Ectodermal cell (in vitro differentiated cells): ENCODE results near the gene SMAD3.

Experiments used
- H3K27ac ChIP-seq: 2 replicates; pipeline ENCODE4 v1.7.0; 2013; ENCODE audit warnings: mild to moderate bottlenecking, low read depth, low read length; ENCODE audit not compliant: insufficient read depth, poor library complexity, severe bottlenecking
- H3K27me3 ChIP-seq: 2 replicates; pipeline ENCODE4 v1.7.0; 2013; ENCODE audit warnings: mild to moderate bottlenecking, low read length; ENCODE audit not compliant: insufficient read depth, control insufficient read depth, poor library complexity, severe bottlenecking
- H3K36me3 ChIP-seq: one replicate; pipeline ENCODE4 v1.7.0; 2013; ENCODE audit warnings: low read length; ENCODE audit not compliant: control insufficient read depth, insufficient read depth
- H3K4me1 ChIP-seq: one replicate; pipeline ENCODE4 v1.7.0; 2013; ENCODE audit warnings: low read length; ENCODE audit not compliant: control insufficient read depth, insufficient read depth
- H3K4me3 ChIP-seq: 2 replicates; pipeline ENCODE4 v1.7.0; 2013; ENCODE audit warnings: low read depth, low read length, control low read depth; ENCODE audit not compliant: insufficient read depth
- H3K9me3 ChIP-seq: 2 replicates; pipeline ENCODE4 v1.7.0; 2013; ENCODE audit warnings: mild to moderate bottlenecking, low read length, moderate library complexity; ENCODE audit not compliant: control insufficient read depth
- WGBS, 2 experiments: methylation state at CpG; one replicate each; pipeline ENCODE4 v1.1.7; 2013; ENCODE audit warnings: missing lambda C conversion rate in 2 of 2; 5-methylcytosine and 5-hydroxymethylcytosine counted together

SMAD3 gene

DNA sequence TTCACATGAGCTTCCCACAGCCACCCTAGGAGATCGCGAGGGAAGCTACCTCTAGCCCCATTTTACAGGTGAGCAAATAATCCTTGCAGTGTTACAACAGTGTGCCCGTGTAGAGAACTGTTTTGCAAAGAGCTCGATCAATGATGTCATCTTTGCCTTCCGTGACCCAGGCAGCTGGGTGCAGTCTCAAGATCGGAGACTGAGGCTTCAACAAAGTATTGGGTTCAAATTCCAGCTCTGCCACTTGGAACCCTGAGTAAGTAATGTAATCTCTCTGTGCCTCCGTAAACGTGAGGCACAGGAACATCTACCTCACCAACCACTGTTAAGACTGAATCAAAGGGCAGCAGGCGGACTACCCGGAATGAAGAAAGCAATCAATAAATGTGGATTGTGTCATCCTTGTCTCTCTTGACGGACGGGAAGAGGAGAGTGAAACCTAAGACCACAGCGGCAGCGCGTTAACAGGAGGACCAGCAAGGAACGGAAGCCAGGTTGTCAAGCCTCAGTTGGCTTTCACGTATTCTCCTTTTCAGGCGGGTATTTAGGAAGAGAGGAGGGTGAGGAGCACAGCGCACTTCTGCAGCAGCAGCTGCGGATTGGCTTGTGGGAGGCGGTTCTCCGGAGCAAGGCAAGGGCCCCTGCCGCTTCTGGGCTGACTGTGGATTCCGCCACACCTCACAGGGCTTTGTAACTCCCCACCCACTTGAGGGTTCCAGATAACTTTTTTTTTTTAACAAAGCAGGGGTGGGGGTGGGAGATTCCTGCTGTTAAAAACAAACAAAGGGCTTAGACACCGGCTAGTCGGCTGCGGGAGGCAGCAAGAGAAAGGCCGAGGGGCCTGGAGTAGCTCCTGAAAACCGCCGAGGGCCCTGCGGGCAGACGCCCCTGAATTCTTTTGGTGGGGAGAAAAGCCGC is 1.5 kb upstream of the SMAD3 start:
- Histone ChIP-seq H3K27me3 (peaks cover 21% of the 10 kb centered on the region), H3K36me3 (no peaks in the 10 kb centered on the region), H3K27ac (peak overlapping the region; percentile 61), H3K4me3 (peak overlapping the region; percentile 80), H3K4me1 (peaks cover 26% of the 10 kb centered on the region), H3K9me3 (no peaks in the 10 kb centered on the region)
- WGBS, 2 experiments: 4 to 5% methylated on average over 33 of the region's 33 CpGs

- peak overlapping the region; percentile 79 for H3K27ac ChIP-seq
- H3K36me3 ChIP-seq: no peaks in the 10 kb centered on the region
- WGBS, 2 experiments: 0% methylated on average over 75 of the region's 75 CpGs
- H3K4me3 ChIP-seq: peak overlapping the region; percentile 80
- H3K4me1 ChIP-seq: peaks cover 34% of the 10 kb centered on the region
- peaks cover 21% of the 10 kb centered on the region for H3K27me3 ChIP-seq
- no peaks in the 10 kb centered on the region for H3K9me3 ChIP-seq
Observed at GRCh38 chr15:67064607-67065530, 533 bp upstream of the SMAD3 start.

DNA sequence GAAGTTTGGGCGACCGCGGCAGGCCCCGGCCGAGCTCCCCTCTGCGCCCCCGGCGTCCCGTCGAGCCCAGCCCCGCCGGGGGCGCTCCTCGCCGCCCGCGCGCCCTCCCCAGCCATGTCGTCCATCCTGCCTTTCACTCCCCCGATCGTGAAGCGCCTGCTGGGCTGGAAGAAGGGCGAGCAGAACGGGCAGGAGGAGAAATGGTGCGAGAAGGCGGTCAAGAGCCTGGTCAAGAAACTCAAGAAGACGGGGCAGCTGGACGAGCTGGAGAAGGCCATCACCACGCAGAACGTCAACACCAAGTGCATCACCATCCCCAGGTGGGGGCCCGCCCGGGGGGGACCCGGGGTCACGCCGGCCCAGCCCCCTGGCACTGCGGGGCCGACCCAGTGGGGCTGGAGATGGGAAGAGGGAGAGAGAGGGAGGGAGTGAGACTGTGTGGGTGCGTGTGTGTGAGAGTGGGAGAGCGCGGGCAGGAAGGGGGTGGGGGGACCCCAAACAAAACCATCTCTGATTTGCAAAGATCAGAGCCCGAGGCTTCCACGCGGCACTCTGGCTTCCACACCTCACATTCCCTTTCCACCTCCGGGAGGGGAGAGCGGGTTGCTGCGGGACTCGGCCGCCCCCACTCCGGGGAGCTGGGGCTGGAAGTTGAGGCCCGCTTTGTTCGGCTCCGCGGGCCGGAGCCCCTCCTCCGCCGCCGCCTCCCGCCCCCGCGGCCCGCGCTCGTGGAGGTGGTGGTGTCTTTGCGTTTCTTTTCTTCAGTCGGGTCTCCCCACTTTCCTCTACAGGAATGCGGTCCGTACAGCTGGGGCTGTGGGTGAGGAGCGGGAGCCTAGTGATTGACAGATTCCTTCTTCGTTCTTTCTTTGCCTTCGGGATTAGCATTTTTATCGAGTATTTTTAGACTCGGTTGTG is 898 bp downstream of the SMAD3 start:
- peak overlapping the region; percentile 80 for H3K4me3 ChIP-seq
- peak overlapping the region; percentile 37 for H3K27ac ChIP-seq
- H3K9me3 ChIP-seq: no peaks in the 10 kb centered on the region
- H3K27me3 ChIP-seq: peaks cover 21% of the 10 kb centered on the region
- peaks cover 46% of the 10 kb centered on the region for H3K4me1 ChIP-seq
- no peaks in the 10 kb centered on the region for H3K36me3 ChIP-seq
- 0% methylated on average over 72 of the region's 72 CpGs for WGBS, 2 experiments

DNA sequence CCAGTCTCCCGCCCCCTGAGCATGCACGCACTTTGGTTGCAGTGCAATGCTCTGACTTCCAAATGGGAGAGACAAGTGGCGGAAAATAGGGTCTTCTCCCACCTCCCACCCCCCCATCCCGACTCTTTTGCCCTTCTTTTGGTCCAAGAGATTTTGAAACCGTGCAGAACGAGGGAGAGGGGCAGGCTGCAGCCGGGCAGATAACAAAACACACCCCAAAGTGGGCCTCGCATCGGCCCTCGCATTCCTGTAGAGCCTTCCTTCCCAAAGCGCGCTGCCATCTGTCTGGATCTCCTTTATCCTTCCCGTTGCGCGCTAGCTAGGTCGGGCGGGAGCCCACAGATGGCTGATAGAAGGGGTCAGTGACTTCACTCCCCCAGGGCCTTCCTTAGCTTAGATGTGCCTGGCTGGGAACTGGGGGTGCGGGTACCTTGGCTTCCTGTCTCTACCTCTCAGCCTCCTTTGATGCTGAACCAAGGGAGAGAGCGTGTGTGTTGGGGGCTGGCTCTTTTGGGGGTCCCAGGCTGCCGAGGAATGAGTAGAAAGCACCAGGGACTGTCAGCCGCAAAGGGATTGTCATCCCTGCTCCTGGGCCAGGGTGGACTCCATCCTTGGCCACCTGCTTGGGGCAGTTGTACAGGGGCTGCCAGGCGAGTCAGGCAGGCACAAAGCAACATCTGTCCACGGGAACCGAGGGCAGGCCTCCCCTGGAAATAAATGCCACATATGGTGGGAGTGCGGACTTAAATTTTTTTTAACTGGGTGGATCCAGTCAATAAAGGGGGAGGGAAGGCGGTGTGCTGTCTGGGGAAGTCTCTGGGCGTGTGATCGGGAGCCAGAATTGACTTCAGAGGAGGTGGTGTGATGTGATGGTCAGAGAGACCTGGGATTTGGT is 1.8 kb downstream of the SMAD3 start:
- Histone ChIP-seq H3K27ac (peak overlapping the region; percentile 37), H3K4me3 (peak overlapping the region; percentile 80), H3K9me3 (no peaks in the 10 kb centered on the region), H3K4me1 (peaks cover 46% of the 10 kb centered on the region), H3K36me3 (no peaks in the 10 kb centered on the region), H3K27me3 (peaks cover 19% of the 10 kb centered on the region)
- 4% methylated on average over 28 of the region's 28 CpGs for WGBS, 2 experiments

GRCh38 chr15:67067930-67068551 is 2.6 kb downstream of the SMAD3 start:
- peaks cover 11% of the 10 kb centered on the region for H3K27me3 ChIP-seq
- H3K36me3 ChIP-seq: no peaks in the 10 kb centered on the region
- peak overlapping the region; percentile 80 for H3K4me3 ChIP-seq
- peak overlapping the region; percentile 58 for H3K27ac ChIP-seq
- WGBS, 2 experiments: 3 to 5% methylated on average over 3 of the region's 3 CpGs
- peaks cover 46% of the 10 kb centered on the region for H3K4me1 ChIP-seq
- no peaks in the 10 kb centered on the region for H3K9me3 ChIP-seq

- Histone ChIP-seq H3K27me3 (peaks cover 2% of the 10 kb centered on the region), H3K9me3 (no peaks in the 10 kb centered on the region), H3K36me3 (no peaks in the 10 kb centered on the region), H3K4me1 (peaks cover 39% of the 10 kb centered on the region), H3K4me3 (peak overlapping the region; percentile 80), H3K27ac (peak overlapping the region; percentile 58)
- WGBS, 2 experiments: 73 to 79% methylated on average over 6 of the region's 6 CpGs
Observed at GRCh38 chr15:67068710-67069400, 3.5 kb downstream of the SMAD3 start.

DNA sequence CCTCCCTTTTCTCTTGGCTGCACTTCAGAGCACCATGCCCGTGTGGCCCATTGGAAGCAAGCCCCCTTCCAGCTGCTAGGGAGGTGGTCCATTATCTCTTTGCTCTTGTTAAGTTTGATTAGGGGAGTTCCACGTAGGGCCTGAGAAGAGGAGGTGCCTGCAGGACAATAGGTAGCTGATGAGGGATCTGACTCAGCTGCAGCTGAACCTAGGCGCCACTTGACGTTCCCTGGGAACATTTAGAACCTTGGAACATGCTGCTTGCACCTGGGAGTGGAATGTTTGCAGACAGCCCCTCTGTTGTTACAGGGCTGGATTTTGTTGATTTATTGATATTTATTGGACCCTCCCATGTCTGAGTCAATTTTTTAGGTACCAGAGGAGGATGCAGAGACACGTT is 4.7 kb downstream of the SMAD3 start:
- peaks cover 29% of the 10 kb centered on the region for H3K4me1 ChIP-seq
- H3K9me3 ChIP-seq: no peaks in the 10 kb centered on the region
- WGBS, 2 experiments: 50 to 51% methylated on average over 5 of the region's 5 CpGs
- H3K27me3 ChIP-seq: no peaks in the 10 kb centered on the region
- H3K36me3 ChIP-seq: no peaks in the 10 kb centered on the region
- H3K4me3 ChIP-seq: no peak overlapping the region
- no peak overlapping the region for H3K27ac ChIP-seq

GRCh38 chr15:67070892-67071664 is 5.7 kb downstream of the SMAD3 start:
- no peak overlapping the region for H3K4me3 ChIP-seq
- H3K27ac ChIP-seq: no peak overlapping the region
- no peaks in the 10 kb centered on the region for H3K27me3 ChIP-seq
- H3K36me3 ChIP-seq: no peaks in the 10 kb centered on the region
- no peaks in the 10 kb centered on the region for H3K9me3 ChIP-seq
- WGBS, 2 experiments: 88 to 89% methylated on average over 9 of the region's 9 CpGs
- peaks cover 29% of the 10 kb centered on the region for H3K4me1 ChIP-seq
